H1 (cell line): Measurements from ENCODE around the gene MEIOSIN. TPM values are rescaled to one million over a fixed set of nuclear protein-coding genes. Genes with fewer than 3 reads are reported as not detected.

Experiments used
- CHD7 ChIP-seq: fragments of 300-600 bp; sonication (generic); IDR thresholded peaks from 2 replicates; pipeline ENCODE4 v1.7.1; 2012; ENCODE audit warnings: low read length, moderate library complexity, mild to moderate bottlenecking, inconsistent platforms; ENCODE audit not compliant: insufficient replicate concordance
- NANOG ChIP-seq: IDR thresholded peaks from 2 replicates; pipeline ENCODE4 v1.6.1; 2011; ENCODE audit warnings: low read length, low read depth, mild to moderate bottlenecking, inconsistent platforms; ENCODE audit not compliant: insufficient read depth, poor library complexity, severe bottlenecking
- PHF8 ChIP-seq: fragments of 200-600 bp; sonication (generic); conservative IDR thresholded peaks from 2 replicates; pipeline ENCODE4 v1.7.1; 2012; ENCODE audit warnings: low read depth, mild to moderate bottlenecking, inconsistent platforms, low read length, moderate library complexity
- POLR2A ChIP-seq, 2 experiments: IDR thresholded peaks; 1 replicate in 1 of 2; 2 replicates in 1 of 2; pipeline ENCODE4 v1.6.1; 2011; ENCODE audit warnings: low read depth in 2 of 2, low read length in 2 of 2, mild to moderate bottlenecking in 2 of 2; ENCODE audit errors: control extremely low read depth in 1 of 2
- POLR2AphosphoS5 ChIP-seq: IDR thresholded peaks from 2 replicates; pipeline ENCODE4 v1.6.1; 2011; ENCODE audit warnings: low read depth, low read length
- RAD21 ChIP-seq, 2 experiments: IDR thresholded peaks in 1 of 2; conservative IDR thresholded peaks in 1 of 2; 2 replicates each; pipeline ENCODE4 v1.6.1; 2011; ENCODE audit warnings: low read depth in 2 of 2, low read length in 2 of 2, improper control_type of control experiment in 1 of 2, inconsistent platforms in 1 of 2, mild to moderate bottlenecking in 1 of 2, moderate library complexity in 1 of 2
- SAP30 ChIP-seq: fragments of 300-600 bp; sonication (generic); IDR thresholded peaks from 2 replicates; pipeline ENCODE4 v1.7.1; 2012; ENCODE audit warnings: low read length, moderate library complexity, mild to moderate bottlenecking, inconsistent platforms; ENCODE audit not compliant: insufficient read depth, insufficient replicate concordance
- SIN3A ChIP-seq, 2 experiments: IDR thresholded peaks in 1 of 2; conservative IDR thresholded peaks in 1 of 2; 2 replicates each; pipeline ENCODE4 v1.6.1; 2011 to 2012; ENCODE audit warnings: low read length in 2 of 2, improper control_type of control experiment in 1 of 2, low read depth in 1 of 2, mild to moderate bottlenecking in 1 of 2
- TCF12 ChIP-seq: IDR thresholded peaks from 2 replicates; pipeline ENCODE4 v1.6.1; 2011; ENCODE audit warnings: low read depth, mild to moderate bottlenecking, low read length
- polyA plus RNA-seq, 7 experiments: library from polyadenylated mRNA; depleted of rRNA in 3 of 7; stranded (reverse) in 5 of 7; unstranded in 2 of 7; fragments of >200 nt in 5 of 7; fragments of 200-250 nt in 2 of 7; gene quantifications; 1 replicate in 5 of 7; 2 replicates in 1 of 7; 4 replicates in 1 of 7; pipeline versions ENCODE4 v1.2.1 to v1.2.3, GENCODE V29; 2011 to 2013; ENCODE audit warnings: missing spikeins in 2 of 7, mixed read lengths in 2 of 7
- total RNA-seq: library from RNA; stranded (reverse); fragmentation: NEBNext Ultra II Directional; extraction: Animal tissue kit (Norgen Biotek cat#: 25700); gene quantifications from 2 replicates; pipeline ENCODE4 v1.2.1, GENCODE V29; 2021

The MEIOSIN gene
- total and polyA plus RNA-seq, 2 of the 8 experiments (the other 6 are each of a cell fraction or from before 2014, with no cell fraction given): 0.11 TPM; not detected in 1

GRCh38 chr19:45769821-45770191 lies 36.6 kb downstream of the MEIOSIN start (continued):
- TF ChIP-seq CHD7: peak; percentile 2
- TF ChIP-seq TCF12: no peak
- no peak for TF ChIP-seq NANOG
- peak in 1 of 2 experiments; percentile 71; a peak in 1 of 4 replicates for TF ChIP-seq SIN3A (conservative IDR thresholded peaks at IDR 0.05 in 1 of 2, IDR thresholded peaks at IDR 0.05 in 1 of 2; ENCODE audit: low read depth in 1 of 2, low read length in 2 of 2)
- no peak for TF ChIP-seq RAD21 (IDR thresholded peaks at IDR 0.05 in 1 of 2, conservative IDR thresholded peaks at IDR 0.05 in 1 of 2; ENCODE audit: low read depth in 2 of 2, low read length in 2 of 2)
- 0 out of 2 replicates have a peak, but pooled peaks have one; percentile 16 for TF ChIP-seq PHF8
- peak; percentile 54 for TF ChIP-seq POLR2AphosphoS5
- TF ChIP-seq POLR2A (IDR thresholded peaks at IDR 0.05; ENCODE audit: control extremely low read depth in 1 of 2, low read depth in 2 of 2, low read length in 2 of 2): no peak
- peak; percentile 36 for TF ChIP-seq SAP30
- TF ChIP-seq, all 59 proteins: peak for 5
